ENCODE measurements around the gene RTN4RL2. TPM values are rescaled to one million over a fixed set of nuclear protein-coding genes. Genes with fewer than 3 reads are reported as not detected.

The RTN4RL2 gene
- total and polyA plus RNA-seq, 9 of the 15 experiments (the other 6 are each of a cell fraction or from before 2014, with no cell fraction given), result 0.06 to 1.9 (median 0.34) TPM; not detected in 4

DNA sequence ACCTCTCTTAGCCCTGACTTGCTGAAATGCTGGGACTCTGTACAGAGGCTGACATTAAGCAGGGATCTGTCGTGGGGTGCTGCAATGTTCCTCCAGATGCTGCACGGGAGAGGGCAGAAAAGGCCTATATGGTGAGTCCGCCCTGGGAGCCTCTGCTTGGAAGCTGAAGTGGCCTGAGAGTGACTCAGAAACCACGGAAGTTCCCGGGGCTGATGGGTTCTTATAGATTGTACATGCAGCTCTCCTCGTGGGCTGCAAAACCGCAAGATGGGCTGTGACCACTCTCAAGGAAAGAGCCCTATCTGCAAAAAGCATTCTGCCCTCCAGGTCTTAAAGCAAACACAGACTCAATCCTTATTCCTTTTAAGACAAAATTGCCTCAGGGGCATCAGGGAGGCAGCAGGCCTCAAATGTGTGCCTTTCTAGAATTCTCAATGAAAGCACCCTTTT lies 27.6 kb upstream of the RTN4RL2 start (continued):
- TF ChIP-seq POLR3G (IDR thresholded peaks at IDR 0.05; ENCODE audit: extremely low read depth, insufficient read length, insufficient replicate concordance), result no peak
- TF ChIP-seq ZNF583 (CRISPR knock-in tag; IDR thresholded peaks at IDR 0.05), result no peak
- TF ChIP-seq STAT5A (IDR thresholded peaks at IDR 0.05; ENCODE audit: borderline replicate concordance, low read length), result peak; percentile 47
- TF ChIP-seq FUS (optimal IDR thresholded peaks at IDR 0.05; ENCODE audit: low read depth, low read length), result no peak
- TF ChIP-seq SIN3A (IDR thresholded peaks at IDR 0.05; ENCODE audit: borderline replicate concordance in 2 of 2, control insufficient read depth in 1 of 2, low read depth in 2 of 2, low read length in 2 of 2), result no peak
- TF ChIP-seq TEAD4 (IDR thresholded peaks at IDR 0.05; ENCODE audit: low read length), result peak; percentile 83
- TF ChIP-seq TEAD4 (CRISPR knock-in tag; IDR thresholded peaks at IDR 0.05; ENCODE audit: borderline replicate concordance), result no peak
- TF ChIP-seq, protein P1, sequence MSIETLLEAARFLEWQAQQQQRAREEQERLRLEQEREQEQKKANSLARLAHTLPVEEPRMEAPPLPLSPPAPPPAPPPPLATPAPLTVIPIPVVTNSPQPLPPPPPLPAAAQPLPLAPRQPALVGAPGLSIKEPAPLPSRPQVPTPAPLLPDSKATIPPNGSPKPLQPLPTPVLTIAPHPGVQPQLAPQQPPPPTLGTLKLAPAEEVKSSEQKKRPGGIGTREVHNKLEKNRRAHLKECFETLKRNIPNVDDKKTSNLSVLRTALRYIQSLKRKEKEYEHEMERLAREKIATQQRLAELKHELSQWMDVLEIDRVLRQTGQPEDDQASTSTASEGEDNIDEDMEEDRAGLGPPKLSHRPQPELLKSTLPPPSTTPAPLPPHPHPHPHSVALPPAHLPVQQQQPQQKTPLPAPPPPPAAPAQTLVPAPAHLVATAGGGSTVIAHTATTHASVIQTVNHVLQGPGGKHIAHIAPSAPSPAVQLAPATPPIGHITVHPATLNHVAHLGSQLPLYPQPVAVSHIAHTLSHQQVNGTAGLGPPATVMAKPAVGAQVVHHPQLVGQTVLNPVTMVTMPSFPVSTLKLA (conservative IDR thresholded peaks at IDR 0.05), result peak; percentile 40 to 73; a peak in 2 of 4 replicates
- TF ChIP-seq RBBP5 (IDR thresholded peaks at IDR 0.05; ENCODE audit: borderline replicate concordance, insufficient read depth, low read length, poor library complexity, severe bottlenecking), result peak; percentile 19
- no peak for TF ChIP-seq HLTF (IDR thresholded peaks at IDR 0.05)
- TF ChIP-seq, protein P2, sequence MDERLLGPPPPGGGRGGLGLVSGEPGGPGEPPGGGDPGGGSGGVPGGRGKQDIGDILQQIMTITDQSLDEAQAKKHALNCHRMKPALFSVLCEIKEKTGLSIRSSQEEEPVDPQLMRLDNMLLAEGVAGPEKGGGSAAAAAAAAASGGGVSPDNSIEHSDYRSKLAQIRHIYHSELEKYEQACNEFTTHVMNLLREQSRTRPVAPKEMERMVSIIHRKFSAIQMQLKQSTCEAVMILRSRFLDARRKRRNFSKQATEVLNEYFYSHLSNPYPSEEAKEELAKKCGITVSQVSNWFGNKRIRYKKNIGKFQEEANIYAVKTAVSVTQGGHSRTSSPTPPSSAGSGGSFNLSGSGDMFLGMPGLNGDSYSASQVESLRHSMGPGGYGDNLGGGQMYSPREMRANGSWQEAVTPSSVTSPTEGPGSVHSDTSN (CRISPR knock-in tag; IDR thresholded peaks at IDR 0.05; ENCODE audit: low read depth), result no peak
- TF ChIP-seq, protein P2 (tag; conservative IDR thresholded peaks at IDR 0.05; ENCODE audit: low read depth), result no peak
- TF ChIP-seq, protein P3, sequence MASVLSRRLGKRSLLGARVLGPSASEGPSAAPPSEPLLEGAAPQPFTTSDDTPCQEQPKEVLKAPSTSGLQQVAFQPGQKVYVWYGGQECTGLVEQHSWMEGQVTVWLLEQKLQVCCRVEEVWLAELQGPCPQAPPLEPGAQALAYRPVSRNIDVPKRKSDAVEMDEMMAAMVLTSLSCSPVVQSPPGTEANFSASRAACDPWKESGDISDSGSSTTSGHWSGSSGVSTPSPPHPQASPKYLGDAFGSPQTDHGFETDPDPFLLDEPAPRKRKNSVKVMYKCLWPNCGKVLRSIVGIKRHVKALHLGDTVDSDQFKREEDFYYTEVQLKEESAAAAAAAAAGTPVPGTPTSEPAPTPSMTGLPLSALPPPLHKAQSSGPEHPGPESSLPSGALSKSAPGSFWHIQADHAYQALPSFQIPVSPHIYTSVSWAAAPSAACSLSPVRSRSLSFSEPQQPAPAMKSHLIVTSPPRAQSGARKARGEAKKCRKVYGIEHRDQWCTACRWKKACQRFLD (CRISPR knock-in tag; IDR thresholded peaks at IDR 0.05), result 0 out of 2 replicates have a peak, but pooled peaks have one; percentile 39
- TF ChIP-seq KDM5B (IDR thresholded peaks at IDR 0.05; ENCODE audit: insufficient replicate concordance, low read depth, low read length), result peak; percentile 42
- TF ChIP-seq, protein P4, sequence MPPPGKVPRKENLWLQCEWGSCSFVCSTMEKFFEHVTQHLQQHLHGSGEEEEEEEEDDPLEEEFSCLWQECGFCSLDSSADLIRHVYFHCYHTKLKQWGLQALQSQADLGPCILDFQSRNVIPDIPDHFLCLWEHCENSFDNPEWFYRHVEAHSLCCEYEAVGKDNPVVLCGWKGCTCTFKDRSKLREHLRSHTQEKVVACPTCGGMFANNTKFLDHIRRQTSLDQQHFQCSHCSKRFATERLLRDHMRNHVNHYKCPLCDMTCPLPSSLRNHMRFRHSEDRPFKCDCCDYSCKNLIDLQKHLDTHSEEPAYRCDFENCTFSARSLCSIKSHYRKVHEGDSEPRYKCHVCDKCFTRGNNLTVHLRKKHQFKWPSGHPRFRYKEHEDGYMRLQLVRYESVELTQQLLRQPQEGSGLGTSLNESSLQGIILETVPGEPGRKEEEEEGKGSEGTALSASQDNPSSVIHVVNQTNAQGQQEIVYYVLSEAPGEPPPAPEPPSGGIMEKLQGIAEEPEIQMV (tag; conservative IDR thresholded peaks at IDR 0.05; ENCODE audit: low read depth), result no peak
